SK-N-MC (cell line): ENCODE results near the gene RAB11FIP3.

Experiments
- EZH2 ChIP-seq: fragments of 200-600 bp; sonication (generic); IDR thresholded peaks from one replicate; pipeline ENCODE4 v1.6.1; 2017; ENCODE audit warnings: antibody characterized with exemption
- POLR2AphosphoS5 ChIP-seq: IDR thresholded peaks from 2 replicates; pipeline ENCODE4 v1.6.1; 2012; ENCODE audit warnings: mild to moderate bottlenecking, low read depth, low read length, borderline replicate concordance

GRCh38 chr16:379183-379960, 46.1 kb upstream of the RAB11FIP3 start:
- TF ChIP-seq POLR2AphosphoS5 = no peak
- no peak for TF ChIP-seq EZH2
